ENCODE data around the gene PIGZ. TPM values are rescaled to one million over a fixed set of nuclear protein-coding genes. Genes with fewer than 3 reads are reported as not detected.
A peak's percentile ranks its signal among the peaks of the same experiment; 100 is the strongest.

Gene PIGZ
- total and polyA plus RNA-seq, 9 of the 15 experiments (the other 6 are each of a cell fraction or from before 2014, with no cell fraction given) = 0.15 to 1.8 (median 0.76) TPM

DNA sequence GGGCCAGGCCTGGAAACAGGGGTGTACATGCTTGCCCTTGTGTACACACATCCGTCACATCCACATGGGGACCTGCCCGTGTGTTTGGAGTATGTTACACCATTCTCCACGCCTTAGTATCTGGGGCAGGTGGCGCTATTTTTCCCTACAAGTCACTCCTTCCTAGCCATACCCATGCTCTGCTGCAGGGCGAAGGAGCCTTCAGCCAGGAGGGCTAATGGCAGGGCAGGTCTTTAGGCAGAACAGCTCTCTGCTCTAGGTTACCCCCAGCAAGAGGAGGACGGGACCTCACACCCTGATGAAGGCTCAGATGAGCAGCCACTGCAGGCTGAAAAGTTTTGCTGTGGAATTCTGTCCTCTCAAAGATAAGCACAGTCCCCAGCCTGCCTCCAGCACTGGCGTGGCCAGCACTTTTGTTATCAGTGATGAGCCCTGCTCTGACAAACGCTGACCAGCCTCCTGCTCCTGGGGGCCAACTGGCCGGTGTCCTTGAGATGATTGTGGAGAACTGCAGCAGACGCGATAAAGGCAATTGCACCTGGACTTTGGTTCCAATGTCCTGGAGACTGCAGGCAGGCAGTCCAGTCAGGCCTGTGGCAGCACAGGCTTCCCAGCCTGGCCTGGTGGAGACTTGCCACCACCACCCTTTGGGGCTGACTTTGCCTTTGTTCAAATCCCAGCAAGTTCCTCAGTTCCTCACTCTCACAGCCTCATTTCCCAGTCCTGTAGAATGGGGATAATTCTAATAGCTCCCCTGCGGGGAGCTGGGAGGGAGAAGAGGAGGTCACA, 19.8 kb upstream of the PIGZ start (continued):
- TF ChIP-seq, protein P1, sequence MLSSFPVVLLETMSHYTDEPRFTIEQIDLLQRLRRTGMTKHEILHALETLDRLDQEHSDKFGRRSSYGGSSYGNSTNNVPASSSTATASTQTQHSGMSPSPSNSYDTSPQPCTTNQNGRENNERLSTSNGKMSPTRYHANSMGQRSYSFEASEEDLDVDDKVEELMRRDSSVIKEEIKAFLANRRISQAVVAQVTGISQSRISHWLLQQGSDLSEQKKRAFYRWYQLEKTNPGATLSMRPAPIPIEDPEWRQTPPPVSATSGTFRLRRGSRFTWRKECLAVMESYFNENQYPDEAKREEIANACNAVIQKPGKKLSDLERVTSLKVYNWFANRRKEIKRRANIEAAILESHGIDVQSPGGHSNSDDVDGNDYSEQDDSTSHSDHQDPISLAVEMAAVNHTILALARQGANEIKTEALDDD (IDR thresholded peaks at IDR 0.05) = 0 out of 2 replicates have a peak, but pooled peaks have one; percentile 45
- TF ChIP-seq, protein P2, sequence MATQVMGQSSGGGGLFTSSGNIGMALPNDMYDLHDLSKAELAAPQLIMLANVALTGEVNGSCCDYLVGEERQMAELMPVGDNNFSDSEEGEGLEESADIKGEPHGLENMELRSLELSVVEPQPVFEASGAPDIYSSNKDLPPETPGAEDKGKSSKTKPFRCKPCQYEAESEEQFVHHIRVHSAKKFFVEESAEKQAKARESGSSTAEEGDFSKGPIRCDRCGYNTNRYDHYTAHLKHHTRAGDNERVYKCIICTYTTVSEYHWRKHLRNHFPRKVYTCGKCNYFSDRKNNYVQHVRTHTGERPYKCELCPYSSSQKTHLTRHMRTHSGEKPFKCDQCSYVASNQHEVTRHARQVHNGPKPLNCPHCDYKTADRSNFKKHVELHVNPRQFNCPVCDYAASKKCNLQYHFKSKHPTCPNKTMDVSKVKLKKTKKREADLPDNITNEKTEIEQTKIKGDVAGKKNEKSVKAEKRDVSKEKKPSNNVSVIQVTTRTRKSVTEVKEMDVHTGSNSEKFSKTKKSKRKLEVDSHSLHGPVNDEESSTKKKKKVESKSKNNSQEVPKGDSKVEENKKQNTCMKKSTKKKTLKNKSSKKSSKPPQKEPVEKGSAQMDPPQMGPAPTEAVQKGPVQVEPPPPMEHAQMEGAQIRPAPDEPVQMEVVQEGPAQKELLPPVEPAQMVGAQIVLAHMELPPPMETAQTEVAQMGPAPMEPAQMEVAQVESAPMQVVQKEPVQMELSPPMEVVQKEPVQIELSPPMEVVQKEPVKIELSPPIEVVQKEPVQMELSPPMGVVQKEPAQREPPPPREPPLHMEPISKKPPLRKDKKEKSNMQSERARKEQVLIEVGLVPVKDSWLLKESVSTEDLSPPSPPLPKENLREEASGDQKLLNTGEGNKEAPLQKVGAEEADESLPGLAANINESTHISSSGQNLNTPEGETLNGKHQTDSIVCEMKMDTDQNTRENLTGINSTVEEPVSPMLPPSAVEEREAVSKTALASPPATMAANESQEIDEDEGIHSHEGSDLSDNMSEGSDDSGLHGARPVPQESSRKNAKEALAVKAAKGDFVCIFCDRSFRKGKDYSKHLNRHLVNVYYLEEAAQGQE (IDR thresholded peaks at IDR 0.05; ENCODE audit: borderline replicate concordance) = peak; percentile 45
- TF ChIP-seq, protein P2 (CRISPR knock-in tag; IDR thresholded peaks at IDR 0.05; ENCODE audit: low read depth) = no peak
- TF ChIP-seq POLR2B (IDR thresholded peaks at IDR 0.05; ENCODE audit: low read depth, partially characterized antibody) (no peak), CBX1 (IDR thresholded peaks at IDR 0.05; ENCODE audit: low read depth) (no peak), ZNF134 (CRISPR knock-in tag; conservative IDR thresholded peaks at IDR 0.05) (peak; percentile 62), DNMT1 (IDR thresholded peaks at IDR 0.05) (no peak), NR2F6 (CRISPR knock-in tag; IDR thresholded peaks at IDR 0.05) (no peak), PHF21A (IDR thresholded peaks at IDR 0.05; ENCODE audit: borderline replicate concordance, low read depth) (no peak), POLR3G (IDR thresholded peaks at IDR 0.05; ENCODE audit: extremely low read depth, insufficient read length, insufficient replicate concordance) (no peak), RFX1 (IDR thresholded peaks at IDR 0.05) (no peak)
- TF ChIP-seq, protein P3, sequence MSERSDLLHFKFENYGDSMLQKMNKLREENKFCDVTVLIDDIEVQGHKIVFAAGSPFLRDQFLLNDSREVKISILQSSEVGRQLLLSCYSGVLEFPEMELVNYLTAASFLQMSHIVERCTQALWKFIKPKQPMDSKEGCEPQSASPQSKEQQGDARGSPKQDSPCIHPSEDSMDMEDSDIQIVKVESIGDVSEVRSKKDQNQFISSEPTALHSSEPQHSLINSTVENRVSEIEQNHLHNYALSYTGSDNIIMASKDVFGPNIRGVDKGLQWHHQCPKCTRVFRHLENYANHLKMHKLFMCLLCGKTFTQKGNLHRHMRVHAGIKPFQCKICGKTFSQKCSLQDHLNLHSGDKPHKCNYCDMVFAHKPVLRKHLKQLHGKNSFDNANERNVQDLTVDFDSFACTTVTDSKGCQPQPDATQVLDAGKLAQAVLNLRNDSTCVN (CRISPR knock-in tag; IDR thresholded peaks at IDR 0.05) = no peak
- TF ChIP-seq, protein P4, sequence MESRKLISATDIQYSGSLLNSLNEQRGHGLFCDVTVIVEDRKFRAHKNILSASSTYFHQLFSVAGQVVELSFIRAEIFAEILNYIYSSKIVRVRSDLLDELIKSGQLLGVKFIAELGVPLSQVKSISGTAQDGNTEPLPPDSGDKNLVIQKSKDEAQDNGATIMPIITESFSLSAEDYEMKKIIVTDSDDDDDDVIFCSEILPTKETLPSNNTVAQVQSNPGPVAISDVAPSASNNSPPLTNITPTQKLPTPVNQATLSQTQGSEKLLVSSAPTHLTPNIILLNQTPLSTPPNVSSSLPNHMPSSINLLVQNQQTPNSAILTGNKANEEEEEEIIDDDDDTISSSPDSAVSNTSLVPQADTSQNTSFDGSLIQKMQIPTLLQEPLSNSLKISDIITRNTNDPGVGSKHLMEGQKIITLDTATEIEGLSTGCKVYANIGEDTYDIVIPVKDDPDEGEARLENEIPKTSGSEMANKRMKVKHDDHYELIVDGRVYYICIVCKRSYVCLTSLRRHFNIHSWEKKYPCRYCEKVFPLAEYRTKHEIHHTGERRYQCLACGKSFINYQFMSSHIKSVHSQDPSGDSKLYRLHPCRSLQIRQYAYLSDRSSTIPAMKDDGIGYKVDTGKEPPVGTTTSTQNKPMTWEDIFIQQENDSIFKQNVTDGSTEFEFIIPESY (CRISPR knock-in tag; IDR thresholded peaks at IDR 0.05) = peak; percentile 67
- TF ChIP-seq, protein P5, sequence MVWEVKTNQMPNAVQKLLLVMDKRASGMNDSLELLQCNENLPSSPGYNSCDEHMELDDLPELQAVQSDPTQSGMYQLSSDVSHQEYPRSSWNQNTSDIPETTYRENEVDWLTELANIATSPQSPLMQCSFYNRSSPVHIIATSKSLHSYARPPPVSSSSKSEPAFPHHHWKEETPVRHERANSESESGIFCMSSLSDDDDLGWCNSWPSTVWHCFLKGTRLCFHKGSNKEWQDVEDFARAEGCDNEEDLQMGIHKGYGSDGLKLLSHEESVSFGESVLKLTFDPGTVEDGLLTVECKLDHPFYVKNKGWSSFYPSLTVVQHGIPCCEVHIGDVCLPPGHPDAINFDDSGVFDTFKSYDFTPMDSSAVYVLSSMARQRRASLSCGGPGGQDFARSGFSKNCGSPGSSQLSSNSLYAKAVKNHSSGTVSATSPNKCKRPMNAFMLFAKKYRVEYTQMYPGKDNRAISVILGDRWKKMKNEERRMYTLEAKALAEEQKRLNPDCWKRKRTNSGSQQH (CRISPR knock-in tag; IDR thresholded peaks at IDR 0.05) = no peak
